GM21526 (cell line): ENCODE measurements around the gene RC3H1.
A peak's percentile ranks its signal among the peaks of the same experiment; 100 is the strongest.
"Not testable (repeated sequence)": the region's sequence is repeated elsewhere in the genome, so short reads cannot be mapped to it uniquely, and the experiment has no call there.

ENCODE experiments used
- ATAC-seq: cut with Tn5 transposase; IDR thresholded peaks from one replicate; pipeline ENCODE4 v1.9.1; 2021; ENCODE audit warnings: moderate library complexity; ENCODE audit not compliant: unreplicated experiment, low FRiP score

RC3H1 gene, protein sequence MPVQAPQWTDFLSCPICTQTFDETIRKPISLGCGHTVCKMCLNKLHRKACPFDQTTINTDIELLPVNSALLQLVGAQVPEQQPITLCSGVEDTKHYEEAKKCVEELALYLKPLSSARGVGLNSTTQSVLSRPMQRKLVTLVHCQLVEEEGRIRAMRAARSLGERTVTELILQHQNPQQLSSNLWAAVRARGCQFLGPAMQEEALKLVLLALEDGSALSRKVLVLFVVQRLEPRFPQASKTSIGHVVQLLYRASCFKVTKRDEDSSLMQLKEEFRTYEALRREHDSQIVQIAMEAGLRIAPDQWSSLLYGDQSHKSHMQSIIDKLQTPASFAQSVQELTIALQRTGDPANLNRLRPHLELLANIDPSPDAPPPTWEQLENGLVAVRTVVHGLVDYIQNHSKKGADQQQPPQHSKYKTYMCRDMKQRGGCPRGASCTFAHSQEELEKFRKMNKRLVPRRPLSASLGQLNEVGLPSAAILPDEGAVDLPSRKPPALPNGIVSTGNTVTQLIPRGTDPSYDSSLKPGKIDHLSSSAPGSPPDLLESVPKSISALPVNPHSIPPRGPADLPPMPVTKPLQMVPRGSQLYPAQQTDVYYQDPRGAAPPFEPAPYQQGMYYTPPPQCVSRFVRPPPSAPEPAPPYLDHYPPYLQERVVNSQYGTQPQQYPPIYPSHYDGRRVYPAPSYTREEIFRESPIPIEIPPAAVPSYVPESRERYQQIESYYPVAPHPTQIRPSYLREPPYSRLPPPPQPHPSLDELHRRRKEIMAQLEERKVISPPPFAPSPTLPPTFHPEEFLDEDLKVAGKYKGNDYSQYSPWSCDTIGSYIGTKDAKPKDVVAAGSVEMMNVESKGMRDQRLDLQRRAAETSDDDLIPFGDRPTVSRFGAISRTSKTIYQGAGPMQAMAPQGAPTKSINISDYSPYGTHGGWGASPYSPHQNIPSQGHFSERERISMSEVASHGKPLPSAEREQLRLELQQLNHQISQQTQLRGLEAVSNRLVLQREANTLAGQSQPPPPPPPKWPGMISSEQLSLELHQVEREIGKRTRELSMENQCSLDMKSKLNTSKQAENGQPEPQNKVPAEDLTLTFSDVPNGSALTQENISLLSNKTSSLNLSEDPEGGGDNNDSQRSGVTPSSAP

DNA sequence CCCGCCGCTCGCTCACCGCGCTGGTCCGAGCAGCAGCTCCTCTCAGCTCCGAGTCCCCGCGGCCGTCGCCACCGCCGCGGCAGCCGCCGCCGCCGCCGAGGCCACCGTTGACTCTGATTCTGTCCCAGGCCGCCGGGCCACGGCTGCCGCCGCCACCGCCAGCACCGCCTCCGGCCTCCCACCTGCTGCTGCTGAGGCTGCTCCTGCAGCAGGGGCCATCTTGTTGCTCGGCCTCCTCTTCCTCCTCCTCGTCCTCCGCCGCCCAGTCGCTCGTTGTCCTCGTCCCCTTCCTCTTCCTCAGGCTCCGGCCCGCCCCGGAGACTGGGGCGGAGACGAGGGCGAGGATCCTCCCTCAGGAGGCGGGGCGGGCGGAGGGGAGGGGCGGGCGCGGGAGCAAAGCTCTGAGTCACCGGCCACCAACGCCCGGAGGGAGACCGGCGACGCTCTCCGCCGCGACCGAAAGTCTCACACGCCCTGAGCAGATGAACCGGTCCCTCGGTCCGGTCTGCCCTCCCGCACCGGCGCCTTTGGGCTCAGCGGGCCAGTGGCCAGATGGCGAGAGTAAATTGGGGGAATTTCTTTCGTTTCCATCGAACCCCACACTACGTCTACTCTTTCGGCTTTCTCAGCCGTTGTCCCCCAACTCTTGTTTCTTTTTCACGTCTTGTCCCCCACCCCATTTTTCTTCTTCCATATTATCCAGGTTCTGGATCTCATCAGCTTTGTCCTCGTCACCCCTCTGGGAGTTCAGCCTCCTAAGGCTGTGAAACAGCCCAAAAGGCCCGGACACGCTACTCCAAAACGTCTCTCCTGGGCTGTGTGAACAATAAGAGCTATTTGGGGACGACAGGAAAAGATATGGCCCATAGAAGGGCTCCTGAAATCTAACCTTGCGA lies at the start of gene RC3H1:
Gene RC3H1 (minus strand): TSS at position 278 of the 896 bp plus-strand sequence. CDS start 29,372 bp downstream, outside the sequence.
- ATAC-seq, result peak; percentile 86

DNA sequence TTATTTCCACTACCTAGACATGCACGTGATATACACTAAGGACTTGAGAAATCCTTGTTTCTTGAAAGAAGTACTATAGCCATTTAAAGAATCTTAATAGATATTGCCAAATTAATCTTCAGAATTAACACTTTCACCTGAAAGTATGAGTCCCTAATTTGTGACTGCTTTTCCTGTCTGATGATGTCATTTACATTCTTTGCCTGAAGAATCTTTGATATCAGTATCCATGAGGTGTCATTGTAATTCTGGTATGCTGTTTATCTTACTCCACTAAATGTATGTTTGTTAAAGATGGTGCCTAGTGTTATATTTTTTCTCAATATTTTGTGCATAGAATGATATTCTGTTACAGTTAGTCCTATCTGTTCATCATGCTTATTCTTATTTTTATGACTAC lies 48.5 kb upstream of the RC3H1 start:
- ATAC-seq, result no peak

DNA sequence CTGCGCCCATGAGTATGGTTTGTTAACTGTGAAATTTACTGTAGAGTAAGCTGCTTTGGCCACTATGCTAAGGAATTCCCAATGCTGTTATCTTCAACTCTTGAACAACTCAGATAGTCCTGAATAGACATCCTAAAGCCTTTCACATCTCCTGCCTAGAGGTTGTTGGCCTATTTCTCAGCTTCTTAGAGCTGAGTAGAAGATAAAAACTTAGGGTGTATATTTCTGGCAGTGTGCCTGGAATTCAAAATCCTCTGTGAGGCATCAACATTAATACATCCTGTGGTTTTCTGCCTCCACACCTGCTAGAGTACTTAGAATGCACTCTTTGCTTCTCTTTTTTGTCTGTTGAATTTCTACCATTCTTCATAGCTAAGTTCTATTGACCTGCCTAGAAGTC lies 45.8 kb upstream of the RC3H1 start:
- ATAC-seq, result no peak

DNA sequence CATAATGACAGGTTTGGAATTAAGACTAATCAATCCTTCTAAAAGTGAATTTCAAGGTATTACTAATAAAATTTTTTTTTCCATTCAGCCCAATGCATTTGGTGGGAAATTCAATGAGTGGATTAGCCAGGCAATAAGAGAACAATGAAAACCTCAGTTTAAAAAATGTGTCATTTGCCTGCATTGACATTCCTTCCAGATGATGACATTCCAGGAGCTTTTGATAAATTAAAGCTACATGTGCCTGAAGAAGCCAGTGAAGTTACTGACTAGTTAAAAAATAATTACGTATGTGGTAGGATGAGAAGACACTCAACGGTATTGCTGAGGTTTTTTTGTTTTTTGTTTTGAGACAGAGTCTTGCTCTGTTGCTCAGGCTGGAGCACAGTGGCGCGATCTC lies 37.9 kb upstream of the RC3H1 start:
- no peak for ATAC-seq

DNA sequence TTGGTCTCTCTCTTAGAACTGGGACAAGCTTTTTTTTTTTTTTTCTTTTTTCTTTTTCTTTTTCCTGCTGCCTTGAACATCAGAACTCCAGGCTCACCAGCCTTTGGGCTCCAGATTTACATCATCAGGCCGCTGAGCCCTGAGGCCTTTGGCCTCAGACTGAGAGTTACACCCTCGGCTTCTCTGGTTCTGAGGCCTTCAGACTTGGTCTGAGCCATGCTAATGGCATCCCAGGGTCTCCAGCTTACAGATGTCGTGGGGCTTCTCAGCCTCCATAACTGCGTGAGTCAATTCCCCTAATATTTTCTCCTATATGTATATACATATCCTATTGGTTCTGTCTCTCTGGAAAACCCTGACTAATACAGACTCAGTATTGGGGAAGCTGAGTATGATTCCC lies 36.5 kb upstream of the RC3H1 start:
- no peak for ATAC-seq

DNA sequence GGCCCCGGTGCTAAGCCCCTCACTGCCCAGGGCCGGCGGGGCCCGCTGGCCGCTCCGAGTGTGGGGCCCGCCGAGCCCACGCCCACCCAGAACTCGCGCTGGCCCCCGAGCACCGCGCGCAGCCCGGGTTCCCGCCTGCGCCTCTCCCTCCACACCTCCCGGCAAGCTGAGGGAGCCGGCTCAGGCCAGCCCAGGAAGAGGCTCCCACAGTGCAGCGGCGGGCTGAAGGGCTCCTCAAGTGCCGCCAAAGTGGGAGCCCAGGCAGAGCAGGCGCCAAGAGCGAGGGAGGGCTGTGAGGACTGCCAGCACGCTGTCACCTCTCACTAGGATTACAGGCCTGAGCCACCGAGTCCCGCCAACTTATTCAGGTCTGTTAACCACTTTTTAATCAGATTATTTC lies 34.5 kb upstream of the RC3H1 start:
- ATAC-seq, result not testable (repeated sequence)

DNA sequence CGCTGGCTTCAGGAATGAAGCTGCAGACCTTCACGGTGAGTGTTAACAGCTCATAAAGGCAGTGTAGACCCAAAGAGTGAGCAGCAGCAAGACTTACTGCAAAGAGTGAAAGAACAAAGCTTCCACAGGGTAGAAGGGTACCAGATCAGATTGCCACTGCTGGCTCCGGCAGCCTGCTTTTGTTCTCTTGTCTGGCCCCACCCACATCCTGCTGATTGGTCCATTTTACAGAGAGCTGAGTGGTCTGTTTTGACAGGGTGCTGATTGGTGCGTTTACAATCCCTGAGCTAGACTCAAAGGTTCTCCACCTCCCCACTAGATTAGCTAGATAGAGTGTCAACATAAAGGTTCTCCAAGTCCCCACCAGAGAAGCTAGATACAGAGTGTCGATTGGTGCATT lies 33.6 kb upstream of the RC3H1 start:
- not testable (repeated sequence) for ATAC-seq

DNA sequence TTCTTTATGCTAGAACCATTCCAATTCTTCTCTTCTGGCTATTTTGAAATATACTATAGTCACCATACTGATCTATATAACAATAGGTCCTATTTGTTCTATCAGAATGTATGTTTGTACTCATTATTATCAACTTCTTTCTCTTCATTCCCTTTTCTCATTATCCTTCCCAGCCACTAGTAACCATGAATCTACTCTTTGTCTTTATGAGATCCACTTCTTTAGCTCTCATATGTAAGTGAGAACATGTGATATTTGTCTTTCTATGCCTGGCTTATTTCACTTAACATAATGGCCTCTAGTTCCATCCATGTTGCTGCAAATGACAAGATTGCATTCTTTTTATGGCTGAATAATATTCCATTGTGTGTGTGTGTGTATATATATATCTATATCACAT lies 31.7 kb upstream of the RC3H1 start:
- no peak for ATAC-seq

DNA sequence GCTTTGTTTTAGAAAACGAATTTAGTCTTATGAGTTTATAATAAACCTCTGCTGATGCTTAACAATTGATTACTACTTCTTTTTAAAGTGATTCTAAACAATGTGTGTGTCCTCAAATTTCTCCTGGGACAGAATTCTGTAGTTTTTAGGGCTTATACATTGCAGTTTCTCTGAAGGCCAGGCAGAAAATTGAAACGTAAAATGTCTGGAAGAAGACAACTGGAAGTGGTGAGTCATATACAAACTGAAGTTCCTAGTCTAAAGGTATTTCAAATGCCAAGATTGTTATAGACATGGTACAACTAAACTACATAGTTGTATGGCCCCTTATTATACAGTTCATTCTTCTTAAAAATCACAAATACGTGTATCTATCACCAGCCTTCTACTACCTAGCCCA lies 30.5 kb upstream of the RC3H1 start:
- no peak for ATAC-seq

DNA sequence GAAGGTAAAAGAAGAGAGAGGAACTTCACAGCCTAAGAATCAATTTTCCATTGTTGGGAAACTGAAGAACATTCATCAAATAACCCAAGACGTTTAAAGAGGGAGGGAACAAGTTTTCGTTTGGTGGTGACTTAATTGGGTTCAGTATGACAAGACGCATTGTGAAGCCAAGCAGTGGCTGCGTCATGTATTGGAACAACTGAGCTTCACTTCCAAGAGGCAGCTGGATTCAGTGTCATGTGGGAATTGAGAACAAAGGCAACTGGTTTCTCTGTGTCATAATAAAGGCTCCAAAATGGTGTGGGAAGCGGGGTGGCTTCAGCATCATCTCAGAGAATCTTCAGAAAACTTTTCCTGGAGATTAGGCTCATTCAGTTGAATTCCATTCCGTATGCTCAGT lies 29.8 kb upstream of the RC3H1 start:
- no peak for ATAC-seq

DNA sequence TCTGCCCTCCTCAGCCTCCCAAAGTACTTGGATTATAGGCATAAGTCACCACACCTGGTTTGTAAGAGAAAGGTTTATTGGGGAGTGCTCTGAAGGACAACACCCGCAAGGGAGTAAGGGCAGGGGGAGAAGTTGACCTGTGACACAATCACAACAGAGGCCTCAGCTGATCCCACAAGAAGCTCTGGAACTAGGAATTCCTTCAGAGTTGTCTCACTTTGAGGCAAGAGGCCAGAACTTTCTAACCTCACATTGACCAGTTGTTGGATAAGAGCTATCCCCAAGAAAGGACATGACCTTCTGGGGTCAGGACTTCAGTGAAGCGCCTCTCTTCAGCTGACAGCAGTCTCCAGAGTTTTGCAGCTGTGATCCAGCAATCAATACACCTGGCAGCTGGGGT lies 27.4 kb upstream of the RC3H1 start:
- ATAC-seq, result no peak

DNA sequence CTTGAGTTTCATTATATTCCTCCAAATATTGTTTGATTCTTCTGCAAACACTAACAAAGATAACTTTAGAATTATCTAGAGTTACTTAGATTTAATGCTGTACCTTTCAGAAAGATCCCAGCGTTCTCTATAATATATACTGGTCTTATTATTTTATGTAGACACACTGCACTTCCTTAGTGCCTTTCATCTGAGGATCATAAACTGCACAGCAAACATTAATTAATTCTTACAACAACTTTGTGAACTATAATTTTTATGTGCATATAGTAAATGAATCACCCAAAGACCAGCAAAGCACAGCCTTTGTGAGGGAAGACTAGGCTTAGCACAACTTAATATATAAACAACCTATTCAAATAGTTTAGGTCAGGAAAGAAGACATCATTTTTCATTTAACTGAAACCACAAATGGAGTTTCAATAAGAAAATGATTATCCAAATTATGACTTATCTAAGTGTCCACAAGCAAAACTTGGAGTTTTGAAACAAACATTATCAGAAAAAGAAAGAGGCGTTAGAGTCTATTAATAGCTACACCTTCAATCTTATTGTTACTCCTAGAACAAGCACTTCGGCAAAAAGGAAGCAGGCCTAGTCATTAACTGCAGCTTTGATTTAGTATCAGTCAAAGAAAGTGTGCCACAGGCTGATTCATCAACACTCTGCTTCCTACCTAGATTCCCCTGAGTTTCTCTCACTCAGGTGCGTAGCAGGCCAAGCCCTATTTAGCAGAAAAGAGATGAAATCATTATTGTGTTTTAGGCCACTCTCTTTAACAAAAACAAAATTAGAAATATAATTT lies 22.5 kb upstream of the RC3H1 start:
- no peak for ATAC-seq

DNA sequence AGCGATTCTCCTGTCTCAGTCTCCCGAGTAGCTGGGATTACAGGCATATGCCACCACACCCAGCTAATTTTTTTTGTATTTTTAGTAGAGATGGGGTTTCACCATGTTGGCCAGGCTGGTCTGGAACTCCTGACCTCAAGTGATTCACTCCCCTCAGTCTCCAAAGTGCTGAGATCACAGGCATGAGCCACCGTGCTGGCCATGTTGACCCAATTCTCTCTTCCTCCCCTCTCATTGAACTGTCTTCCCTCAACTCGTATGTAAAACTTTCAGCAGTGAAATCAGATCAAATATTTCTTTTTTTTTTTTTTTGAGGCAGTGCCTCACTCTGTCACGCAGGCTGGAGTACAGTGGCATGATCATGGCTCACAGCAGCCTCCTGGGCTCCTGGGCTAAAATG lies 20.4 kb upstream of the RC3H1 start:
- not testable (repeated sequence) for ATAC-seq

DNA sequence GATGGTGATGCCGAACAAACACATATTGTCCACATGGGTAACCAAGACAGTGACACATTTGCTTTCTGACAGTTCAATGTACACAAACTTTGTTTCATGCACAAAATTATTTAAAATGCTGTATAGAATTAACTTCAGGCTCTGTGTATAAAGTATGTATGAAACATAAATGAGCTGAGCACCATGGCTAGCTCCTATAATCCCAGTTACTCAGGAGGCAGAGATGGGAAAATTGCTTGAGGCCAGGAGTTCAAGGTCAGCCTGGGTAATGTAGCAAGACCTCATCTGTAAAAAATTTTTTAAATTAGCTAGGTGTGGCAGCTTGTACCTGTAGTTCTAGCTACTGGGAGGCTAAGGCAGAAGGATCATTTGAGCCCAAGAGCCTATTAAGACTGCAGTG lies 19.2 kb upstream of the RC3H1 start:
- ATAC-seq, result no peak

DNA sequence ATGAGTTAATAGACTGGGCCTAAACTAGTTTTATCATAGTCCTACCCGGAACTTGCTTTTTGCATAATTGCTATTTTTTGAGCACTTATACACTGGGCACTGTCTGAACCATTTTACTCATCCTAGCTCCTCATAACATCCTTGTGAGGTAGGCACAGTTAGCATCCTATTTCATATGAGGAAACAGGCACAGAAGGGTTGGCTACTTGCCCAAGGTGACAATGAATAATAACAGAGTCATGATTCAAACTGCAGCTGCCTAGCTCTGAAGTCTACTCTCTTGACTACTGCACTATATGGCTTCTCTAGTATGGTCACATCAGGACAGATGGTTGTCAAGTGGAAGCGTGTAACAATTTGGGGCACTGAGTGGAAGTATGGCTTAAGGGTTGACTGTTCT lies 18.2 kb upstream of the RC3H1 start:
- ATAC-seq, result no peak

DNA sequence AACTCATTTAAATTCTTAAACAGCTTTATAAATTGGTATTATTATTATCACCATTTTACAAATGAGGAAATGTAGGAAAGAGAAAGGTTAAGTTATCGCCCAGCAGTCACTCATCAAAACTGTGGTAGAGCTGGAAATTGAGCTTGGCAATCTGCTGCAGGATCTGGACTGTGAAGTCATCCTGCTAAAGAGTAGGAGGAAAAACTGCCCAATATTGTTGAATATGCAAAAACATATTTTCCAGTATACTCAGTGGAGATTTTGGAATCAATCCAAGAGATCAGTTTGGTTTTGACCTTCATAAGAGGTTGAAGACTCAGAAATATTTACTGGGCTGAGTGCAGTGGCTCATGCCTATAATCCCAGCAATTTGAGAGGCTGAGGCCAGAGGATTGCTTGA lies 16.9 kb upstream of the RC3H1 start:
- no peak for ATAC-seq

DNA sequence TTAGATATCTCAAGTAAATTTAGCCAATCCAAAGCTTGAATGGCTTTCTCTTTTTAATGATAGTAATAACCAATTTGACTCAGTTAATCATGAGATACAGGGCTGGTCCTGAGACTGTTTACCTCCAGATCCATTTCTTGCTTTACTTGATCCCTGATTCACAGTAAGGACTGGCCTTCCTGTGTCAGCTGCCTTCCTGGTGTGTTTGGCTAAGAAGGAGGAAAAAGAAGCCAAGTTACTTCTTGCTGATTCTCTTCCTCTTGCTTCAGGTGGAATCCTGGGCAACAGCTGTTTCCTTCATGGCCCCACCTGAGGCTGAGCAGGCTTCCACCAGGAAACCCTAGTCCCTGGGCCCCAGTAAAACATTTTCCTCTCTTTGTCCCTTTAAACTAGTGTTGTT lies 14.6 kb upstream of the RC3H1 start:
- ATAC-seq, result no peak

DNA sequence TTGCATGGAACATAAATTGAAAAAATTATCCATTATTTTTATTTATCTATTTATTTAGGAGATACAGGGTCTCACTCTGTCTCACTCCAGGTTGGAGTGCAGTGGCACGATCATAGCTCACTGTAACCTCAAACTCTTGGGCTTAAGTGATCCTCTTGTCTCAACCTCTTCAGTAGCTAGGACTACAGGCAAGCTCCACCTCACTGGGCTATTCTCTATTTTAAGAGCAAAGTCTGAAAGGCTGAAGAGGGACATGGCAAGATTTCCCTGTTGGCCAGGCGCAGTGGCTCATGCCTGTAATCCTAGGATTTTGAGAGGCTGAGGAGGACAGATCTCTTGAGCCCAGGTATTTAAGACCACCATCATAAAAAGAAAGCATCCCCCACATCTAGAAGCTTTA lies 14.0 kb upstream of the RC3H1 start:
- no peak for ATAC-seq

DNA sequence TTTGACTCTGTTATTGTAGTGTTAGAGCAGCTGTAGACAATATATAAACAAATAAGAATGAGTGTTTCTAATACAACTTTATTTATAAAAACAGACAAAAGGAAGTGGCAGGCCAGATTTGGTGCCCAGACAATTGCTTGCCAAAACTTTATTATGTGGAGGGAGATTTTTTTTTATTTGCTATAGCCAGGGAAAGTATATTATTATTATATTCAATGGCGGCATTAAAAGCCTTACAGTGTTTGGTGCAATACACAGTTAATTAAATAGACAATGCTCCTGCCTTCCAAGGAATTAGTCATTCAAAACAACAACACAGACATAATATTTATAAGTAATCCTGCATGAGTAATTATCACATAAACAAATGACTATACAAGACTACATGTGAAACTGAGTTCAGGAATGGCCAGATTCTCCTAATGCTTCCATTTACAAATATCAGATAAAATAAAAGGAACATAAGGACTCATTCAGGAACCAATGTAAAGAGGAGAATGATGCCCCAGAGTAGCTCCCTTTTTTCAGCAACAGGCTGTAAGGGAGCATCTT lies 10.6 kb upstream of the RC3H1 start:
- ATAC-seq, result no peak
